Measurements from ENCODE around the gene UBE2D4. TPM values are rescaled to one million over a fixed set of nuclear protein-coding genes. Genes with fewer than 3 reads are reported as not detected.

The UBE2D4 gene
- total RNA-seq, 1 experiment from 2014 or later, result 6.4 TPM

- Mint-ChIP-seq H3K4me1 (peaks cover 3 to 8% of the 10 kb centered on the region in 2 experiments; a peak in 3 of 4 replicates), H3K27me3 (ENCODE audit: low read depth) (no peaks in the 10 kb centered on the region; the same call in 1 of the 2 replicates), H3K4me3 (no peak overlapping the region), H3K27ac (peak overlapping the region in 1 of 3 experiments; percentile 54; a peak in 1 of 7 replicates), H3K36me3 (ENCODE audit: insufficient read depth in 1 of 3, low read depth in 3 of 3) (peaks cover 10 to 13% (median 11%) of the 10 kb centered on the region in 3 experiments; a peak in 5 of 7 replicates), H3K9me3 (peaks cover 4 to 6% of the 10 kb centered on the region in 2 experiments; a peak in 3 of 5 replicates)
- H3K18ac ChIP-seq (ENCODE audit: insufficient read length, low read depth, low read length), result no peak overlapping the region
- no peak overlapping the region for H2BK5ac ChIP-seq (ENCODE audit: insufficient read length, low read length)
- H3K23ac ChIP-seq (ENCODE audit: insufficient read length, low read depth, low read length), result no peak overlapping the region
- H3K4ac ChIP-seq (ENCODE audit: low read depth, low read length), result no peak overlapping the region
- H3K79me2 ChIP-seq (ENCODE audit: insufficient read depth, low read length), result no peaks in the 10 kb centered on the region
- H3K79me1 ChIP-seq (ENCODE audit: insufficient read depth, low read depth, low read length, poor library complexity, severe bottlenecking), result no peaks in the 10 kb centered on the region
- H3K27me3 ChIP-seq (ENCODE audit: insufficient read depth, low read length), result no peaks in the 10 kb centered on the region
- WGBS (ENCODE audit: extremely low coverage, insufficient read length, low lambda C conversion rate), result no CpG with 5 or more reads among the region's 3 CpGs
- no peaks in the 10 kb centered on the region for H4K20me1 ChIP-seq (ENCODE audit: control insufficient read depth, insufficient read depth, insufficient read length)
- H3T11ph ChIP-seq (ENCODE audit: low read length), result no peak overlapping the region
- no peaks in the 10 kb centered on the region for H3K4me1 ChIP-seq (ENCODE audit: insufficient read depth, low read length)
- no peak overlapping the region for H2BK120ac ChIP-seq (ENCODE audit: low read depth, low read length, poor library complexity, severe bottlenecking)
- H2BK12ac ChIP-seq (ENCODE audit: insufficient read length, low read depth, low read length), result no peak overlapping the region
- H3K14ac ChIP-seq (ENCODE audit: insufficient read depth, low read length), result no peak overlapping the region
- no peak overlapping the region for H4K91ac ChIP-seq (ENCODE audit: insufficient read length, low read depth, low read length)
- H2BK15ac ChIP-seq (ENCODE audit: low read depth, low read length), result no peak overlapping the region
- no peaks in the 10 kb centered on the region for H3K23me2 ChIP-seq (ENCODE audit: insufficient read length, low read depth, low read length, poor library complexity, severe bottlenecking)
- no peak overlapping the region for H2BK20ac ChIP-seq (ENCODE audit: low read depth, low read length, poor library complexity, severe bottlenecking)
- no peak overlapping the region for H3K4me2 ChIP-seq (ENCODE audit: insufficient read depth, insufficient read length, low read length)
- H2AFZ ChIP-seq (ENCODE audit: low read length), result no peak overlapping the region
- no peak overlapping the region for H3K27ac ChIP-seq (ENCODE audit: insufficient read length, low read depth, low read length)
- DNase-seq, result no peak
- no peaks in the 10 kb centered on the region for H3K9me3 ChIP-seq (ENCODE audit: control insufficient read depth, low read depth, low read length)
- no peak overlapping the region for H3K9ac ChIP-seq (ENCODE audit: extremely low read depth, insufficient read length, low read length)
- H4K8ac ChIP-seq (replicated peaks; ENCODE audit: insufficient read length, low read depth, low read length), result no peak overlapping the region
- no peak overlapping the region for H4K5ac ChIP-seq (ENCODE audit: insufficient read length, low read depth, low read length)
- TF ChIP-seq CTCF (conservative IDR thresholded peaks at IDR 0.05), result no peak
- H2AK5ac ChIP-seq (ENCODE audit: insufficient read length, low read length), result no peak overlapping the region
- H3K56ac ChIP-seq (ENCODE audit: insufficient read length, low read depth, low read length), result no peak overlapping the region
These were observed 29.8 kb downstream of the UBE2D4 start for GRCh38 chr7:43956027-43956426.
